ENCODE results near the gene SNX13. TPM values are rescaled to one million over a fixed set of nuclear protein-coding genes. Genes with fewer than 3 reads are reported as not detected.

Gene SNX13
- total and polyA plus RNA-seq, 2 of the 4 experiments (the other 2 are of a cell fraction): 9.0 to 24.9 TPM

- Histone ChIP-seq H3K56ac (ENCODE audit: extremely low read depth, insufficient read depth, low read length) (no peak overlapping the region), H2AK9ac (replicated peaks; ENCODE audit: low read depth, low read length, poor library complexity) (no peak overlapping the region), H3K36me3 (ENCODE audit: control insufficient read depth, insufficient read depth, low read length) (no peaks in the 10 kb centered on the region), H2AK5ac (ENCODE audit: low read depth, low read length) (no peak overlapping the region), H3K18ac (ENCODE audit: low read depth, low read length) (no peak overlapping the region), H3K4ac (ENCODE audit: low read depth, low read length) (no peak overlapping the region), H3K23ac (ENCODE audit: low read depth, low read length) (no peak overlapping the region), H3K14ac (replicated peaks; ENCODE audit: low read depth, low read length) (no peak overlapping the region), H3K4me1 (ENCODE audit: control insufficient read depth, insufficient read depth, low read length) (no peaks in the 10 kb centered on the region), H3K9me3 (ENCODE audit: control insufficient read depth, insufficient read depth, low read length) (no peaks in the 10 kb centered on the region), H3K27me3 (ENCODE audit: control insufficient read depth, insufficient read depth, low read length) (no peaks in the 10 kb centered on the region; the same call in 1 of the 2 replicates), H4K5ac (ENCODE audit: low read depth, low read length) (no peak overlapping the region), H2AFZ (replicated peaks; ENCODE audit: low read length, poor library complexity) (no peak overlapping the region), H4K8ac (ENCODE audit: low read depth in 2 of 2, low read length in 2 of 2) (no peak overlapping the region), H2BK15ac (ENCODE audit: low read depth, low read length) (no peak overlapping the region), H4K20me1 (ENCODE audit: insufficient read depth, low read length) (no peaks in the 10 kb centered on the region), H2BK120ac (ENCODE audit: low read depth, low read length) (no peak overlapping the region), H3K27ac (ENCODE audit: insufficient read depth, low read length) (no peak overlapping the region), H3K9me1 (ENCODE audit: insufficient read depth, low read length) (no peaks in the 10 kb centered on the region), H2BK20ac (ENCODE audit: low read depth, low read length) (no peak overlapping the region), H3K4me3 (ENCODE audit: insufficient read depth, low read depth, low read length) (no peak overlapping the region), H3K9ac (ENCODE audit: low read depth, low read length) (no peak overlapping the region), H2BK5ac (ENCODE audit: low read depth, low read length, poor library complexity, severe bottlenecking) (no peak overlapping the region), H4K91ac (ENCODE audit: insufficient read depth, low read depth, low read length) (no peak overlapping the region), H3K4me2 (ENCODE audit: low read depth, low read length) (no peak overlapping the region), H3K79me1 (ENCODE audit: low read depth in 1 of 2, low read length in 2 of 2) (no peaks in the 10 kb centered on the region)
- intact Hi-C loops (cut with micrococcal nuclease): no loop called here
- DNase-seq: no peak
- TF ChIP-seq RCOR1 (IDR thresholded peaks at IDR 0.05; ENCODE audit: insufficient replicate concordance, low read length): no peak
- no peak for TF ChIP-seq FOS (IDR thresholded peaks at IDR 0.05; ENCODE audit: low read depth, low read length)
- TF ChIP-seq BHLHE40 (IDR thresholded peaks at IDR 0.05; ENCODE audit: low read depth, low read length): no peak
- TF ChIP-seq MAFK (IDR thresholded peaks at IDR 0.05; ENCODE audit: low read depth, low read length): no peak
- TF ChIP-seq MAZ (IDR thresholded peaks at IDR 0.05; ENCODE audit: borderline replicate concordance, low read depth, low read length): no peak
- TF ChIP-seq CEBPB (IDR thresholded peaks at IDR 0.05; ENCODE audit: low read depth, low read length): no peak
- no peak for TF ChIP-seq CTCF (conservative IDR thresholded peaks at IDR 0.05; ENCODE audit: low read depth, low read length)
- no peak for ATAC-seq (ENCODE audit: low read depth)
- CTCF ChIA-PET: interaction anchor here (1.1 kb wide), 1 partner anchor 12 kb away, joined by 3 read pairs; no protein-coding TSS in a partner anchor
- in situ Hi-C loops (cut with MboI; ENCODE audit: low sequenced_read_pairs): no loop called here
- POLR2A ChIA-PET (ENCODE audit: unreplicated experiment): no interaction called here
- BruUV-seq (replicated peaks): no TSS peak
- dilution Hi-C loops (cut with HindIII; ENCODE audit: low sequenced_read_pairs, unreplicated experiment): no loop called here
- 100% methylated on average over 1 of the region's 3 CpGs; no CpG with 5 or more reads in 1 of the 2 experiments for WGBS, 2 experiments (ENCODE audit: extremely low coverage in 2 of 2, insufficient read length in 1 of 2)
These were observed 182.3 kb downstream of the SNX13 start for GRCh38 chr7:17758008-17758407.
